Activated CD4-positive, alpha-beta T cell treated with anti-CD3 and anti-CD28 coated beads, Interleukin-2, amount 50 U/mL, for 24 hours (primary cell): ENCODE results near the gene OR56B1.
"Not testable (repeated sequence)": the region's sequence is repeated elsewhere in the genome, so short reads cannot be mapped to it uniquely, and the experiment has no call there.

Experiments
- DNase-seq, 2 donors: peaks; one replicate each; pipeline ENCODE4 v3.0.0-alpha.2; 2020; ENCODE audit warnings: low read depth in 1 of 2, low spot score in 1 of 2

Gene OR56B1

GRCh38 chr11:5736396-5736795 is at the start of gene OR56B1:
TSS of gene OR56B1 (plus strand) at chr11:5736448. CDS start at chr11:5736517, 69 bp downstream.
- DNase-seq = no peak

DNA sequence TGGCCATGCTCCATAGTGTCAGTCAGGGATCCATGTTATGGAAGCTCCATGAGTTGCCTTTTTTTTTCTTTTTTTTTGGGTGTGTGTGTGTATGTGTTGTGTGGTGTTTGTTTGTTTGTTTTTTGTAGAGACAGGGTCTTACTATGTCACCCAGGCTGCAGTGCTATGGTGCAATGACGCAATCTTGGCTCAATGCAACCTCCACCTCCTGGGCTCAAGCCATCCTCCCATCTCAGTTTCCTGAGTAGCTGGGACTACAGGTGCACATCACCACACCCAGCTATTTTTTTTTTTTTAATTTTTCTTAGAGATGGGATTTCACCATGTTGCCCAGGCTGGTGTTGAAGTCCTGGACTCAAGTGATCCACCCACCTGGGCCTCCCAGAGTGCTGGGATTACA is 47.8 kb upstream of the OR56B1 start:
- no peak for DNase-seq

- DNase-seq = peak in 1 of 2 donors; percentile 46
Measured at GRCh38 chr11:5689551-5689983, 46.7 kb upstream of the OR56B1 start, which contains the start of gene TRIM22. TSS of gene TRIM22 (plus strand) at chr11:5689790. CDS start at chr11:5696233, 6,443 bp downstream.

GRCh38 chr11:5690216-5690615 is 46.0 kb upstream of the OR56B1 start:
- no peak for DNase-seq

GRCh38 chr11:5690736-5691135 is 45.5 kb upstream of the OR56B1 start:
- DNase-seq = no peak

GRCh38 chr11:5691238-5691963 is 44.8 kb upstream of the OR56B1 start:
- not testable (repeated sequence) for DNase-seq

DNA sequence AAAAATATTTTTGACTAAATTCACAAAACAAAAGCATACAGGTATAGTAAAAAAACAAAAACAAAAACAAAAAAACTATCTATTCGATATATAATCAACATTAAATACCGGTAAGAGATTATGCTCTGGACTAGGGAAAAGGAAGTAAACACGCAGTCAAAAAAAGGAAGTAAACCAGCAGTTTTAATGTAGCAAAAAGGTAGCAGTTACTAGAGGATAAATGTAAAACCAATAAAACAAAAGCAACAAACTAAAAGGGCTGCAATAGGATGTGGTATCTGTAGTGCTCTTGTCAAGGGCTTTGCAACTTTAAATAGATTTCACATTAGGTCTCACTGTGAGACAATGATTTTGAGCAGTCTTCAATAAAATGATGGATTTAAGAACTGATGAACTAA is 44.3 kb upstream of the OR56B1 start:
- no peak for DNase-seq

GRCh38 chr11:5694642-5695041 is 41.6 kb upstream of the OR56B1 start:
- no peak for DNase-seq

- DNase-seq = no peak
Measured at GRCh38 chr11:5695580-5695979, 40.7 kb upstream of the OR56B1 start.

DNA sequence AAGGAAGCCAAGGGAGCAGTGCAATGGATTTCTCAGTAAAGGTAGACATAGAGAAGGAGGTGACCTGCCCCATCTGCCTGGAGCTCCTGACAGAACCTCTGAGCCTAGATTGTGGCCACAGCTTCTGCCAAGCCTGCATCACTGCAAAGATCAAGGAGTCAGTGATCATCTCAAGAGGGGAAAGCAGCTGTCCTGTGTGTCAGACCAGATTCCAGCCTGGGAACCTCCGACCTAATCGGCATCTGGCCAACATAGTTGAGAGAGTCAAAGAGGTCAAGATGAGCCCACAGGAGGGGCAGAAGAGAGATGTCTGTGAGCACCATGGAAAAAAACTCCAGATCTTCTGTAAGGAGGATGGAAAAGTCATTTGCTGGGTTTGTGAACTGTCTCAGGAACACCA is 40.0 kb upstream of the OR56B1 start:
- DNase-seq = no peak

- no peak for DNase-seq
Measured at GRCh38 chr11:5698281-5698680, 38.0 kb upstream of the OR56B1 start.

GRCh38 chr11:5700421-5701054 is 35.7 kb upstream of the OR56B1 start:
- DNase-seq = no peak

GRCh38 chr11:5701055-5701577 is 35.1 kb upstream of the OR56B1 start:
- no peak for DNase-seq

DNA sequence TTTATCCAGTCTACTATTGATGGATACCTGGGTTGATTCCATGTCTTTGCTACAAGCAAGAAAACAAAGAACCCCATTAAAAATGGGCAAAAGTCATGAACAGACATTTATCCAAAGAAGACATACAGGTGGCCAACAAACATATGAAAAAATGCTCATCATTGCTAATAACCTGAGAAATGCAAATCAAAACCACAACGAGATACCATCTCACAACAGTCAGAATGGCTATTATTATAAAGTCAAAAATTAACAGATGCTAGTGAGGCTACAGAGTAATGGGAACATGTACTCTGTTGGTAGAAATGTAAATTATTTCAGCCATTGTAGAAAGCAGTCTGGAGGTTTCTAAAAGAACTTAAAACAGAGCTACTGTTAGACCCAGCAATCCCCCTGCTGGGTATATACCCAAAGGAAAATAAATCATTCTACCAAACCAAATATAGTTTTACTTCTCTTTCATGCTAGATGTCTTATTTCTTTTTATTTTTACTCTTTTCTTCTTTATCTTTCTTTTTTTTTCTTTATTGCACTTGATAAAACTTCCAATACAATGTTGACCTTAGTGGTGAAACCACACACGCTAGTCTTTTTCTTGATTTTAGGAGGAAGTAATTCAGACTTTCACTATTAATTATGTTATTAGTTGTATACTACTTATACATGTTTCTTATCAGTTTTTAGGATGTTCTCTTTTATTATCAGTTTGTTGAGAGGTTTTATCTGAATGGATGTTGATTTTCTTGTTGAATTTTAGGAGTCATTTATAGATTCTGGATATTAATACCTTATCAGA is 32.3 kb upstream of the OR56B1 start:
- no peak for DNase-seq

DNA sequence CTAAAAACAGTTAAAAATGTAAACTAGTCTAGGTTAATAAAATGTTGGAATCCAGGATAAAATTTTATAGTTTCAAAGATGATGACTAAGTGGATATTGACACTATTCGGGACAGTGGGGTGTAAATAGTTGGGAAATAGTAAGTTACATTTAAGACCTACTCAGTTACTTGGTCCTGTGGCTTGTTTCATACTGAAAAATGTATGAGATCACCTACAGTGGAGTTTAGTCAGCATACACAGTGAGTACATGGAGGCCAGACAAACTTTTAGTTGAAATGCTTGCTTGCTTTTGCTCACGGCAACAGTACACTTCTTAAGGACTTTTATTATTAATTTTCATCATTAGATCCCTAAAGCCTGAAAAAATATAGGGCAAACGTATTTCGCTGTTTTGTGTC is 30.6 kb upstream of the OR56B1 start:
- DNase-seq = no peak

- no peak for DNase-seq
Measured at GRCh38 chr11:5712507-5712906, 23.7 kb upstream of the OR56B1 start.

DNA sequence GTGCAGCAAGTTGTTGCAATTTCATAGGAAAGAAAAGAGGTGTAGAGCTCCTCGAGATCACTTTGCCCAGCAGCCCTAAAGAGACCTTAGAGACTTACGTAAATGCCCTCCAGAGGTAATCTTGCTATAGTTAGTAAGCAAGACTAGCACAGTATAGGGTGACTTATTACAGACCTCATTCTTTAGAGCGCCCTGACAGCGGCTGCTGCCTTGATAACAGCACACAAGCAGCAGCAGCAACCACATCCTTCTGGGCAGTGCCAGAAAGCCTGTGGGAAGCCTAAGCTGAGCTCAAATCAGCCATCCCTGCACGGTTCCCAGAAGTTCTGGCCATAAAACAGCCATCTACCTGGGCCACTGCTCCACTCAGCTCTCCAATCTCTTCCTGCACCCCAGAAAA is 22.6 kb upstream of the OR56B1 start:
- DNase-seq = no peak

DNA sequence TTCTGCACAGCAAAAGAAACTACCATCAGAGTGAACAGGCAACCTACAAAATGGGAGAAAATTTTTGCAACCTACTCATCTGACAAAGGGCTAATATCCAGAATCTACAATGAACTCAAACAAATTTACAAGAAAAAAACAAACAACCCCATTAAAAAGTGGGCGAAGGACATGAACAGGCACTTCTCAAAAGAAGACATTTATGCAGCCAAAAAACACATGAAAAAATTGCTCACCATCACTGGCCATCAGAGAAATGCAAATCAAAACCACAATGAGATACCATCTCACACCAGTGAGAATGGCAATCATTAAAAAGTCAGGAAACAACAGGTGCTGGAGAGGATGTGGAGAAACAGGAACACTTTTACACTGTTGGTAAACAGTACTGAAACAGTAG is 19.7 kb upstream of the OR56B1 start:
- DNase-seq = not testable (repeated sequence)

GRCh38 chr11:5719703-5720495 is 16.3 kb upstream of the OR56B1 start:
- DNase-seq = no peak

DNA sequence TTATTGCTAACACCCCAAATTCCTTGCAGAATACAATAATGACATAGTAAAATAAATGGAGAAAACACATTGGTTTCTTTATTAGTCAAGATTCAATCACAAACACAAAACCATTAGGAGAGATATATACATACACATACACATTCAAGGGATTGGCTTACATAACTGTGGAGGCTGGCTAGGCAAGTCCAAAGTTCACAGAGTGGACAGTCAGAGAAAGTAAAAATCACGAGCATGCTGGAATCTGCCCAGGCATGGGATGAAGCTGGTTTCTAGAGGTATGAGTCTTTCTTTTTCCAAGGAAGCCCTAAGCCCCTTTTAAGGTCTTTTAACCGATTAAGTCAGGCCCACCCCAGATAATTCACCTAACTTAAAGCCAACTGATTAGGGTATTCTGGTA is 13.6 kb upstream of the OR56B1 start:
- DNase-seq = no peak

DNA sequence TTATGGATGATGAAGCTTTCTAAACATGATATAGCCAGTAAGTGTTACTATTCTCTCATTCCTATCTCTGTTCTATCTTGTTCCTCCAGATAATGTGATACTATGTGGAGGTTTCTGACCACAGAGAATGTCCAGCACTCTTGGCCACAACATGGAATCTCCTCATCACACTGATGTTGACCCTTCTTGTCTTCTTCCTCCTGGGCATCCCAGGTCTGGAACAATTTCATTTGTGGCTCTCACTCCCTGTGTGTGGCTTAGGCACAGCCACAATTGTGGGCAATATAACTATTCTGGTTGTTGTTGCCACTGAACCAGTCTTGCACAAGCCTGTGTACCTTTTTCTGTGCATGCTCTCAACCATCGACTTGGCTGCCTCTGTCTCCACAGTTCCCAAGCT is 9.9 kb upstream of the OR56B1 start:
- DNase-seq = no peak
